ENCODE data around the gene FYN. TPM values are rescaled to one million over a fixed set of nuclear protein-coding genes. Genes with fewer than 3 reads are reported as not detected.

The FYN gene
- total RNA-seq, 4 donors from 2014 or later: 16.3 to 288 (median 52.2) TPM

GRCh38 chr6:111850295-111850937, 22.8 kb downstream of the FYN start:
- Histone ChIP-seq H3K4me3 (no peak overlapping the region), H3K27me3 (no peaks in the 10 kb centered on the region), H3K36me3 (no peaks in the 10 kb centered on the region), H3K9me3 (no peaks in the 10 kb centered on the region), H3K4me1 (peaks cover 0 to 50% (median 6%) of the 10 kb centered on the region in 4 donors), H3K27ac (no peak overlapping the region)
- in situ Hi-C loops (cut with MboI; ENCODE audit: low pct_ligation_motif_present in 1 of 4, low pct_unique_long_range_greater_than_20kb in 1 of 4, low sequenced_read_pairs in 3 of 4): no loop called here
- WGBS, 2 donors (ENCODE audit: low coverage in 1 of 2): 72 to 76% methylated on average over 6 to 10 of the region's 10 CpGs
- TF ChIP-seq POLR2A (IDR thresholded peaks at IDR 0.05) (no peak), POLR2AphosphoS5 (IDR thresholded peaks at IDR 0.05) (no peak), EP300 (IDR thresholded peaks at IDR 0.05; ENCODE audit: low read depth) (no peak), CTCF (IDR thresholded peaks at IDR 0.05) (no peak)
- intact Hi-C loops (cut with DNase I; ENCODE audit: low total_unique reads): no loop called here
- no peak for DNase-seq

GRCh38 chr6:111849298-111849697, 24.0 kb downstream of the FYN start:
- H3K4me3 ChIP-seq: no peak overlapping the region
- no peaks in the 10 kb centered on the region for H3K27me3 ChIP-seq
- no peak for DNase-seq
- TF ChIP-seq POLR2A (IDR thresholded peaks at IDR 0.05) (no peak), POLR2AphosphoS5 (IDR thresholded peaks at IDR 0.05) (no peak), CTCF (IDR thresholded peaks at IDR 0.05) (no peak), EP300 (IDR thresholded peaks at IDR 0.05; ENCODE audit: low read depth) (no peak)
- no peak overlapping the region for H3K27ac ChIP-seq
- no peaks in the 10 kb centered on the region for H3K36me3 ChIP-seq
- H3K9me3 ChIP-seq: no peaks in the 10 kb centered on the region
- intact Hi-C loops (cut with DNase I; ENCODE audit: low total_unique reads) (no loop called here), in situ Hi-C loops (cut with MboI; ENCODE audit: low pct_ligation_motif_present in 1 of 4, low pct_unique_long_range_greater_than_20kb in 1 of 4, low sequenced_read_pairs in 3 of 4) (no loop called here)
- WGBS, 2 donors (ENCODE audit: low coverage in 1 of 2): 75 to 93% methylated on average over 3 to 5 of the region's 5 CpGs
- peaks cover 0 to 55% (median 7%) of the 10 kb centered on the region in 4 donors for H3K4me1 ChIP-seq

- H3K27ac ChIP-seq: no peak overlapping the region
- H3K27me3 ChIP-seq: no peaks in the 10 kb centered on the region
- in situ Hi-C loops (cut with MboI; ENCODE audit: low pct_ligation_motif_present in 1 of 4, low pct_unique_long_range_greater_than_20kb in 1 of 4, low sequenced_read_pairs in 3 of 4): no loop called here
- DNase-seq: no peak
- H3K4me3 ChIP-seq: no peak overlapping the region
- H3K9me3 ChIP-seq: no peaks in the 10 kb centered on the region
- 89 to 90% methylated on average over 7 of the region's 7 CpGs for WGBS, 2 donors (ENCODE audit: low coverage in 1 of 2)
- intact Hi-C loops (cut with DNase I; ENCODE audit: low total_unique reads): no loop called here
- H3K36me3 ChIP-seq: no peaks in the 10 kb centered on the region
- H3K4me1 ChIP-seq: peaks cover 0 to 55% (median 6%) of the 10 kb centered on the region in 4 donors
- TF ChIP-seq POLR2A (IDR thresholded peaks at IDR 0.05) (no peak), CTCF (IDR thresholded peaks at IDR 0.05) (no peak), EP300 (IDR thresholded peaks at IDR 0.05; ENCODE audit: low read depth) (no peak), POLR2AphosphoS5 (IDR thresholded peaks at IDR 0.05) (no peak)
Observed at GRCh38 chr6:111848262-111848812, 24.9 kb downstream of the FYN start.

- H3K4me1 ChIP-seq: peaks cover 0 to 52% (median 6%) of the 10 kb centered on the region in 4 donors
- no peaks in the 10 kb centered on the region for H3K9me3 ChIP-seq
- 15 to 48% methylated on average over 2 to 5 of the region's 5 CpGs for WGBS, 2 donors (ENCODE audit: low coverage in 1 of 2)
- no peak for DNase-seq
- TF ChIP-seq POLR2A (IDR thresholded peaks at IDR 0.05): no peak
- no peak for TF ChIP-seq CTCF (IDR thresholded peaks at IDR 0.05)
- TF ChIP-seq EP300 (IDR thresholded peaks at IDR 0.05; ENCODE audit: low read depth): no peak
- no peak for TF ChIP-seq POLR2AphosphoS5 (IDR thresholded peaks at IDR 0.05)
- H3K27ac ChIP-seq: no peak overlapping the region
- no peak overlapping the region for H3K4me3 ChIP-seq
- in situ Hi-C loops (cut with MboI; ENCODE audit: low pct_ligation_motif_present in 1 of 4, low pct_unique_long_range_greater_than_20kb in 1 of 4, low sequenced_read_pairs in 3 of 4) (no loop called here), intact Hi-C loops (cut with DNase I; ENCODE audit: low total_unique reads) (no loop called here)
- H3K27me3 ChIP-seq: no peaks in the 10 kb centered on the region
- no peaks in the 10 kb centered on the region for H3K36me3 ChIP-seq
Observed at GRCh38 chr6:111846492-111847409, 26.5 kb downstream of the FYN start.

Data from transverse colon (tissue), 4 donors.